Testis (tissue), 2 donors: ENCODE data around the gene TAMM41.
"Not testable (repeated sequence)": the region's sequence is repeated elsewhere in the genome, so short reads cannot be mapped to it uniquely, and the experiment has no call there.

ENCODE experiments used
- CTCF ChIP-seq, 3 experiments: fragments of 450-650 bp in 2 of 3; fragments of 200-600 bp in 1 of 3; sonication (generic) in 1 of 3; IDR thresholded peaks; one replicate each; pipeline ENCODE4 v1.5.1; 2016 to 2019; ENCODE audit warnings: antibody characterized with exemption in 3 of 3, mild to moderate bottlenecking in 2 of 3, moderate library complexity in 1 of 3
- POLR2A ChIP-seq: fragments of 450-650 bp; IDR thresholded peaks from one replicate; pipeline ENCODE4 v1.6.1; 2017; ENCODE audit warnings: antibody characterized with exemption, mild to moderate bottlenecking, moderate library complexity

- not testable (repeated sequence) for TF ChIP-seq CTCF (IDR thresholded peaks at IDR 0.05); POLR2A
These were observed 13.5 kb upstream of the TAMM41 start for GRCh38 chr3:11860213-11860612.
